Measurements from ENCODE around the gene SWSAP1.

GRCh38 chr19:11377237-11377636, 2.8 kb downstream of the SWSAP1 start:
- TF ChIP-seq CTCF (IDR thresholded peaks at IDR 0.05; ENCODE audit: insufficient read depth, low read depth, low read length) (no peak), EZH2 (IDR thresholded peaks at IDR 0.05; ENCODE audit: insufficient read depth, low read length) (no peak)

Measured in astrocyte (in vitro differentiated cells and primary cell).